Esophagus muscularis mucosa (tissue), 4 donors: ENCODE results near the gene ACOT8. TPM values are rescaled to one million over a fixed set of nuclear protein-coding genes. Genes with fewer than 3 reads are reported as not detected.

Source experiments
- DNase-seq: peaks from one replicate; pipeline ENCODE4 v3.0.0-alpha.2; 2017; ENCODE audit errors: extremely low spot score
- H3K27ac ChIP-seq, 4 donors: fragments of 200-600 bp; sonication (generic); replicated peaks in 1 of 4; 1 replicate in 3 of 4; 2 replicates in 1 of 4; pipeline ENCODE4 v1.5.1; 2016 to 2019; ENCODE audit warnings: mild to moderate bottlenecking in 1 of 4
- H3K27me3 ChIP-seq, 4 donors: fragments of 200-600 bp; sonication (generic); one replicate each; pipeline versions ENCODE4 v1.5.1 to v1.6.0; 2016 to 2019
- H3K36me3 ChIP-seq, 4 donors: fragments of 200-600 bp; sonication (generic); one replicate each; pipeline ENCODE4 v1.5.1; 2016 to 2019
- H3K4me1 ChIP-seq, 4 donors: fragments of 200-600 bp; sonication (generic); one replicate each; pipeline ENCODE4 v1.5.1; 2016 to 2019
- H3K4me3 ChIP-seq, 4 donors: fragments of 200-600 bp; sonication (generic); 1 replicate in 2 of 4; 2 replicates in 2 of 4; pipeline ENCODE4 v1.5.1; 2016 to 2019; ENCODE audit warnings: mild to moderate bottlenecking in 4 of 4, moderate library complexity in 1 of 4
- H3K9me3 ChIP-seq, 4 donors: fragments of 200-600 bp; sonication (generic); 1 replicate in 3 of 4; 2 replicates in 1 of 4; pipeline ENCODE4 v1.5.1; 2016 to 2019
- CTCF ChIP-seq, 3 experiments: fragments of 200-600 bp in 2 of 3; fragments of 450-650 bp in 1 of 3; sonication (generic) in 2 of 3; IDR thresholded peaks; one replicate each; pipeline ENCODE4 v1.5.1; 2017 to 2019; ENCODE audit warnings: antibody characterized with exemption in 3 of 3, mild to moderate bottlenecking in 2 of 3, moderate library complexity in 1 of 3
- EP300 ChIP-seq: sonication (generic); formaldehyde crosslinking; IDR thresholded peaks from one replicate; pipeline ENCODE4 v1.6.1; 2017; ENCODE audit warnings: antibody characterized with exemption
- POLR2A ChIP-seq: fragments of 450-650 bp; IDR thresholded peaks from one replicate; pipeline ENCODE4 v1.6.1; 2017; ENCODE audit warnings: antibody characterized with exemption, moderate library complexity, mild to moderate bottlenecking, low read depth
- POLR2AphosphoS5 ChIP-seq, 2 donors: sonication (generic); formaldehyde crosslinking; IDR thresholded peaks; one replicate each; pipeline ENCODE4 v1.6.1; 2017; ENCODE audit warnings: antibody characterized with exemption in 2 of 2
- WGBS: methylation state at CpG from one replicate; pipeline ENCODE4 v1.1.5; 2018; 5-methylcytosine and 5-hydroxymethylcytosine counted together
- intact Hi-C: fragments of 100-400 bp; cut with DNase I; formaldehyde crosslinking; loops from one replicate; pipeline ENCODE4 v1.15.1; 2023
- total RNA-seq, 4 donors: library from RNA; depleted of rRNA; stranded (reverse); fragments of >200 nt; gene quantifications; one replicate each; pipeline versions ENCODE4 v1.1.0 to v1.2.1, GENCODE V29; 2016

ACOT8 gene
- total RNA-seq, 4 donors from 2014 or later: 30.0 to 41.9 (median 33.7) TPM

- no peaks in the 10 kb centered on the region for H3K9me3 ChIP-seq
- peak overlapping the region in 3 of 4 donors; percentile 58 to 74 (median 69) for H3K27ac ChIP-seq
- peaks cover 26 to 68% (median 47%) of the 10 kb centered on the region in 4 donors for H3K4me1 ChIP-seq
- no peak overlapping the region for H3K4me3 ChIP-seq
- intact Hi-C loops: no loop called here
- no peak for DNase-seq
- peaks cover 0 to 14% (median 0%) of the 10 kb centered on the region in 4 donors for H3K27me3 ChIP-seq
- no peak for TF ChIP-seq POLR2AphosphoS5 (IDR thresholded peaks at IDR 0.05)
- TF ChIP-seq POLR2A: no peak
- no peak for TF ChIP-seq EP300
- TF ChIP-seq CTCF (IDR thresholded peaks at IDR 0.05): no peak
- WGBS: 90% methylated on average over 6 of the region's 6 CpGs
- H3K36me3 ChIP-seq: no peaks in the 10 kb centered on the region
Measured at GRCh38 chr20:45827712-45828111, 29.5 kb downstream of the ACOT8 start.

GRCh38 chr20:45827030-45827652 lies 30.1 kb downstream of the ACOT8 start, which contains the start of gene TNNC2:
Gene TNNC2, minus strand, starts transcription at chr20:45827312. Its CDS starts 64 bp downstream, at chr20:45827248.
- peak within 1 kb of the TSS; percentile 58 to 74 (median 68) for H3K27ac ChIP-seq

GRCh38 chr20:45826381-45827019 lies 30.7 kb downstream of the ACOT8 start:
- Histone ChIP-seq H3K9me3 (no peaks in the 10 kb centered on the region), H3K4me3 (no peak overlapping the region), H3K36me3 (no peaks in the 10 kb centered on the region), H3K27me3 (peaks cover 0 to 26% (median 0%) of the 10 kb centered on the region in 4 donors), H3K4me1 (peaks cover 26 to 63% (median 43%) of the 10 kb centered on the region in 4 donors), H3K27ac (peak overlapping the region; percentile 58 to 74 (median 68))
- 27% methylated on average over 6 of the region's 6 CpGs for WGBS
- no peak for DNase-seq
- TF ChIP-seq POLR2AphosphoS5 (IDR thresholded peaks at IDR 0.05) (peak in 1 of 2 donors; percentile 15), CTCF (IDR thresholded peaks at IDR 0.05) (no peak), EP300 (no peak), POLR2A (no peak)
- intact Hi-C loops: no loop called here

More at GRCh38 chr20:45827030-45827652, 30.1 kb downstream of the ACOT8 start, which contains the start of gene TNNC2:
- no peak for TF ChIP-seq EP300
- TF ChIP-seq POLR2A: no peak
- TF ChIP-seq CTCF (IDR thresholded peaks at IDR 0.05): no peak
- no peak for TF ChIP-seq POLR2AphosphoS5 (IDR thresholded peaks at IDR 0.05)
- H3K4me3 ChIP-seq: no peak within 1 kb of the TSS
- H3K9me3 ChIP-seq: no peaks in the 10 kb centered on the region
- no peaks in the 10 kb centered on the region for H3K36me3 ChIP-seq
- 90% methylated on average over 4 of the region's 8 CpGs for WGBS
- peaks cover 0 to 20% (median 0%) of the 10 kb centered on the region in 4 donors for H3K27me3 ChIP-seq
- DNase-seq: no peak
- peaks cover 26 to 68% (median 46%) of the 10 kb centered on the region in 4 donors for H3K4me1 ChIP-seq
- intact Hi-C loops: no loop called here

DNA sequence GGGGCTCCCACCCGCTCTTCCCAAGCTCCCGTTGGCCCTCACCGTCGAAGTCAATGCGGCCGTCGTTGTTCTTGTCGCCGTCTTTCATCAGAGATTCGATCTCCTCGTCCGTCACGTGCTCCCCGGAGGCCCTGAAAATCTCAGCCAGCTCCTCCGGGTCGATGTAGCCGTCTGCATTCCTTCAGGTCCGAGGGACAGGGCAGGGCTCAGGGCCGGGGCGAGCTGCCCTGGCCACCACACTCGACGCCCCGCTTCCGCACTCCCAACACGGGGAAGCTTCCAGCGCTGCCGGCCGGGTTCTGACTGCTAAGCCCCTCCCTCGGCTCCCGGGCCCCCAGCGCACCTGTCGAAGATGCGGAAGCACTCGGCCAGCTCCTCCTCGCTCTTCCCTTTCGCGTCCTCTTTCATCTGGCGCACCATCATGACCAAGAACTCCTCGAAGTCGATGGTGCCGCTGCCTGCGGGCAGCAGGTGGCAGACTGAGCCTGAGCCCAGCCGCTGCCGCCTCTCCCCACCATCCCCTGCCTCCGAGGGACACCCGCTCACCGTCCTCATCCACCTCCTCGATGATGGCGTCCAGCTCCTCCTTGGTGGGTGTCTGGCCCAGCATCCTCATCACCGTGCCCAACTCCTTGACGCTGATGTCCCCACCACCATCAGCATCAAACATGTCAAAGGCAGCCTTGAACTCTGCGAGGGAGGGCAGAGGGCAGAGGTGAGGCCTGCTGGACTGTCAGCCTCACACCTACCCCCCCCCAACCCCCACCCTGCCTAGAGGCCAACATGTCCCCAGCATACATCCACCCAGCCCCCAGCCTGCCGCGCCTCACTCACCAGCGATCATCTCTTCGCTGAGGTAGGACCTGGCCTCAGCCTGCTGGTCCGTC lies 33.0 kb downstream of the ACOT8 start:
- Histone ChIP-seq H3K4me1 (peaks cover 26 to 63% (median 43%) of the 10 kb centered on the region in 4 donors), H3K27ac (no peak overlapping the region), H3K4me3 (peak overlapping the region; percentile 30 to 48 (median 41)), H3K27me3 (peaks cover 0 to 26% (median 0%) of the 10 kb centered on the region in 4 donors), H3K9me3 (no peaks in the 10 kb centered on the region), H3K36me3 (no peaks in the 10 kb centered on the region)
- no peak for DNase-seq
- intact Hi-C loops: no loop called here
- 35% methylated on average over 43 of the region's 57 CpGs for WGBS
- TF ChIP-seq POLR2AphosphoS5 (IDR thresholded peaks at IDR 0.05) (peak in 1 of 2 donors; percentile 30), EP300 (no peak), CTCF (IDR thresholded peaks at IDR 0.05) (peak; percentile 34 to 58 (median 53)), POLR2A (no peak)
